Sigmoid colon (tissue), 7 donors: ENCODE results near the gene EVL. TPM values are rescaled to one million over a fixed set of nuclear protein-coding genes. Genes with fewer than 3 reads are reported as not detected.

Experiments used
- DNase-seq: peaks from one replicate; pipeline ENCODE4 v3.0.0-alpha.2; 2019
- H3K27ac ChIP-seq, 4 donors: fragments of 200-600 bp; sonication (generic); one replicate each; pipeline ENCODE4 v1.5.1; 2016 to 2019; ENCODE audit warnings: mild to moderate bottlenecking in 1 of 4
- H3K27me3 ChIP-seq, 3 donors: fragments of 200-600 bp; sonication (generic); one replicate each; pipeline ENCODE4 v1.5.1; 2019; ENCODE audit warnings: mild to moderate bottlenecking in 1 of 3
- H3K36me3 ChIP-seq, 4 donors: fragments of 200-600 bp; sonication (generic); one replicate each; pipeline ENCODE4 v1.5.1; 2016 to 2019
- H3K4me1 ChIP-seq, 4 donors: fragments of 200-600 bp; sonication (generic); one replicate each; pipeline ENCODE4 v1.5.1; 2017 to 2019
- H3K4me3 ChIP-seq, 4 donors: fragments of 200-600 bp; sonication (generic); one replicate each; pipeline ENCODE4 v1.5.1; 2017 to 2019; ENCODE audit warnings: mild to moderate bottlenecking in 2 of 4, moderate library complexity in 1 of 4
- H3K9me3 ChIP-seq, 4 donors: fragments of 200-600 bp in 3 of 4; sonication (generic) in 3 of 4; one replicate each; pipeline versions ENCODE4 v1.5.1 to v1.6.1; 2013 to 2019
- EP300 ChIP-seq, 4 donors: sonication (generic); formaldehyde crosslinking; IDR thresholded peaks; one replicate each; pipeline ENCODE4 v1.6.1; 2017; ENCODE audit warnings: antibody characterized with exemption in 4 of 4
- POLR2A ChIP-seq, 2 donors: fragments of 450-650 bp; IDR thresholded peaks; one replicate each; pipeline ENCODE4 v1.6.1; 2016; ENCODE audit warnings: antibody characterized with exemption in 2 of 2, mild to moderate bottlenecking in 2 of 2, moderate library complexity in 2 of 2
- POLR2AphosphoS5 ChIP-seq, 4 donors: sonication (generic); formaldehyde crosslinking; IDR thresholded peaks; one replicate each; pipeline ENCODE4 v1.6.1; 2017; ENCODE audit warnings: antibody characterized with exemption in 4 of 4
- WGBS, 2 donors: extraction: QIAGEN DNeasy Blood & Tissue Kit; methylation state at CpG; one replicate each; pipeline ENCODE4 v1.1.7; 2013; 5-methylcytosine and 5-hydroxymethylcytosine counted together
- intact Hi-C: fragments of 100-400 bp; cut with DNase I; formaldehyde crosslinking; loops from one replicate; pipeline ENCODE4 v1.15.1; 2023
- polyA plus RNA-seq, 3 donors: library from polyadenylated mRNA; stranded (reverse); fragments of 200-250 nt; gene quantifications; one replicate each; pipeline ENCODE4 v1.2.3, GENCODE V29; 2013
- total RNA-seq, 4 donors: library from RNA; depleted of rRNA; stranded (reverse); fragments of >200 nt; gene quantifications; one replicate each; pipeline ENCODE4 v1.1.0, GENCODE V29; 2016
- TF ChIP-seq, protein P1 (sequence below), 4 experiments: fragments of 450-650 bp in 3 of 4; fragments of 200-600 bp in 1 of 4; IDR thresholded peaks; one replicate each; pipeline ENCODE4 v1.5.1; 2016 to 2019; ENCODE audit warnings: antibody characterized with exemption in 4 of 4, mild to moderate bottlenecking in 3 of 4, moderate library complexity in 2 of 4
- donor health status: healthy with polysubstance abuse.
- donor health status: Bipolar disorder and iron deficiency.
- donor health status: healthy.

Gene EVL
- total and polyA plus RNA-seq, 7 donors, result 6.5 to 100 (median 27.5) TPM

DNA sequence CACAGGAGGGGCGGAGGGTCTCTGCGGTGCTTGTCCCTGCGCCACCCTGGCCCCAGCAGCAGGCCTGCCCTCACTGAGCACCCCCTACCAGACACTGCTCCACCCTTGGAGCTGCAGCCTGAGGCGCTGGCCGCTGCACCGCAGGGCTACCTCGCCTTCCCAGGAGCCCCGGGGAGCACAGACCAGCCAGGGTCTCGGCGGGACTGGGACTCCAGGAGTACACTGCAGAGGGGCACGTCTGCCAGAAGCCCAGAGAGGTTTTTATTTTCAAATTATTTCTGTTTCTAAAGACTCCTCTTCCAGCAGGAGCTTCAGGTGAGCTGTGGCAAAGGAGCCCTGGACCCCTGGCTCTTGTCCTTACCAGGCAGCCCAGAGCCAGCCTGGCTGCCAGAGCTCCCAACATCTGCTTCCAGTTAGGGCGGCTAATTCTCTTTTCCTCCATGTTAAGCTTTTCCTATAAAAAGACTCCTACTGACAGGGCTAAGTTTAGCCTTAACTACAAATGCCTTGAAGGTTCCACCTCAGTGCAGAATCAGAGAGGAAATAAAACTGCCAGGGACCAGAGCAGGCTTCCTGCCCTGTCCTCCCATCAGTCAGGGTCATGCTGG, 67.8 kb downstream of the EVL start:
- Histone ChIP-seq H3K4me1 (peaks cover 0 to 7% (median 0%) of the 10 kb centered on the region in 4 donors), H3K9me3 (no peaks in the 10 kb centered on the region), H3K36me3 (peaks cover 4 to 40% (median 11%) of the 10 kb centered on the region in 4 donors), H3K27ac (no peak overlapping the region), H3K27me3 (no peaks in the 10 kb centered on the region), H3K4me3 (no peak overlapping the region)
- WGBS, 2 donors, result 93 to 97% methylated on average over 12 of the region's 12 CpGs
- no peak for DNase-seq
- TF ChIP-seq POLR2AphosphoS5 (IDR thresholded peaks at IDR 0.05), result no peak
- no peak for TF ChIP-seq EP300 (IDR thresholded peaks at IDR 0.05)
- TF ChIP-seq POLR2A (IDR thresholded peaks at IDR 0.05), result no peak
- TF ChIP-seq, protein P1, sequence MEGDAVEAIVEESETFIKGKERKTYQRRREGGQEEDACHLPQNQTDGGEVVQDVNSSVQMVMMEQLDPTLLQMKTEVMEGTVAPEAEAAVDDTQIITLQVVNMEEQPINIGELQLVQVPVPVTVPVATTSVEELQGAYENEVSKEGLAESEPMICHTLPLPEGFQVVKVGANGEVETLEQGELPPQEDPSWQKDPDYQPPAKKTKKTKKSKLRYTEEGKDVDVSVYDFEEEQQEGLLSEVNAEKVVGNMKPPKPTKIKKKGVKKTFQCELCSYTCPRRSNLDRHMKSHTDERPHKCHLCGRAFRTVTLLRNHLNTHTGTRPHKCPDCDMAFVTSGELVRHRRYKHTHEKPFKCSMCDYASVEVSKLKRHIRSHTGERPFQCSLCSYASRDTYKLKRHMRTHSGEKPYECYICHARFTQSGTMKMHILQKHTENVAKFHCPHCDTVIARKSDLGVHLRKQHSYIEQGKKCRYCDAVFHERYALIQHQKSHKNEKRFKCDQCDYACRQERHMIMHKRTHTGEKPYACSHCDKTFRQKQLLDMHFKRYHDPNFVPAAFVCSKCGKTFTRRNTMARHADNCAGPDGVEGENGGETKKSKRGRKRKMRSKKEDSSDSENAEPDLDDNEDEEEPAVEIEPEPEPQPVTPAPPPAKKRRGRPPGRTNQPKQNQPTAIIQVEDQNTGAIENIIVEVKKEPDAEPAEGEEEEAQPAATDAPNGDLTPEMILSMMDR (IDR thresholded peaks at IDR 0.05), result no peak
- intact Hi-C loops, result no loop called here

DNA sequence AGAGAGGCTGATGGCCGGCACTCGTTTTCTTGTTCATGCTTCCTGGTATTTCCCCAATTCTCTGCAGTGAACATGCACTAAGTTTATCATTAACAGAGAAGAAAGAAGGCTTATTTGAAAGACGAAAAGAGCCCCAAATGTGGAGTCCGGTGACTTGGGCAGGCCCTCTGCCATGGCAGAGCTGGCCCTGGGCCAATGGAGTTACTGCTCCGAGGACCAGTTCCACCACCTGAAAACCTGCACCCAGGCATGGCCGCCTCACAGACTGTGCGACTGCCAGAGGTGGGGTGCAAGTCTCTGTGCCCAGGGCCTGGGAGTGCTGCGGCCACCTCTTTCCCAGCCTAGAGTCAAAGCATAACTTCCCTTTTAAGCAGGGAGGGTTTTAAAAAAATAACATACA, 69.4 kb downstream of the EVL start:
- whole genome bisulfite sequencing, 2 donors, result 27 to 73% methylated on average over 8 of the region's 8 CpGs
- H3K27ac ChIP-seq, result no peak overlapping the region
- intact Hi-C loops, result no loop called here

DNA sequence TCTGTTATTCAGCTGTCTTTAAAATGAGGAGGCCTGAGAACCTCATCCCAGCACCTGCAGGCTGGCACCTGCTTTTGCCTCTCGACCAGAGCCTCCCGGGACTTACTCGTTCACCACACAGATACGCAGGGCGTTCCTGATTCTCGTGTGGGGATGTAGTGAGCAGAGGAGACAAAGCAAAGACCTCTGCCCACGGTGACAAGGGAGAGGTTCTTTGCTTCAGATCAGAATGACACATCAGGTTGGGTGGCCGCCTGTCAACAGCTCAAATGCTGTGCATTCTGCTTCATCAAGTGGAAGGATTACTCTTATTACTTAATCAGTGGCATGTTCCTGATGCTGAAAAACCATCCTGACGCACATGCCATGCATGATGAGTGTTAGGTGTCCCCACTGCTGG, 69.9 kb downstream of the EVL start:
- WGBS, 2 donors, result 82 to 85% methylated on average over 9 of the region's 9 CpGs
- no peak for DNase-seq
- intact Hi-C loops, result no loop called here
- H3K4me3 ChIP-seq, result no peak overlapping the region
- H3K4me1 ChIP-seq, result no peaks in the 10 kb centered on the region
- no peak overlapping the region for H3K27ac ChIP-seq
- TF ChIP-seq EP300 (IDR thresholded peaks at IDR 0.05) (no peak), POLR2A (IDR thresholded peaks at IDR 0.05) (no peak), POLR2AphosphoS5 (IDR thresholded peaks at IDR 0.05) (no peak)
- TF ChIP-seq, protein P1 (IDR thresholded peaks at IDR 0.05), result no peak
- peaks cover 4 to 40% (median 10%) of the 10 kb centered on the region in 4 donors for H3K36me3 ChIP-seq
- no peaks in the 10 kb centered on the region for H3K9me3 ChIP-seq
- no peaks in the 10 kb centered on the region for H3K27me3 ChIP-seq

More for the DNA sequence above, 69.4 kb downstream of the EVL start:
- Histone ChIP-seq H3K9me3 (no peaks in the 10 kb centered on the region), H3K4me3 (no peak overlapping the region), H3K27me3 (no peaks in the 10 kb centered on the region), H3K36me3 (peaks cover 4 to 40% (median 11%) of the 10 kb centered on the region in 4 donors), H3K4me1 (no peaks in the 10 kb centered on the region)
- no peak for DNase-seq
- no peak for TF ChIP-seq POLR2A (IDR thresholded peaks at IDR 0.05)
- TF ChIP-seq EP300 (IDR thresholded peaks at IDR 0.05), result no peak
- TF ChIP-seq POLR2AphosphoS5 (IDR thresholded peaks at IDR 0.05), result no peak
- TF ChIP-seq, protein P1 (IDR thresholded peaks at IDR 0.05), result no peak

DNA sequence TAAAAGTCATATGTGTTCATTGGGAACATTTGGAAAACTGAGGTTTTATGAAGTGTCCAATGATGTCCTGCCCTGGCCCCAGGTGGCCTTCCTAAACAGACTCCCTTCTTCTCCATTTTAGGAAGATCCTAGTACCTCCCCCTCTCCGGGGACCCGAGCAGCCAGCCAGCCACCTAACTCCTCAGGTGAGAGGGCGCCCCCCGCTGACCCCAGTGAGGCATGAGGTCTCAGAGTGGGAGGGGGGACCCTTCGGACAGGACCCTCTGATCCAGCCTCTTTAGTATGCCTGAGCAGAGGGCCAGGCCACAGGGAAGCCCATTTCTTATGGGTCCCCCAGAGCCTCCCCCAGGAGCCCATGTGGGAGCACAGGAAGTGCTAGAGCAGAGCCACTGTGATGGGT, 70.6 kb downstream of the EVL start:
- H3K36me3 ChIP-seq, result peaks cover 4 to 44% (median 9%) of the 10 kb centered on the region in 4 donors
- no peak overlapping the region for H3K4me3 ChIP-seq
- WGBS, 2 donors, result 85 to 92% methylated on average over 5 of the region's 5 CpGs
- DNase-seq, result no peak
- H3K9me3 ChIP-seq, result no peaks in the 10 kb centered on the region
- no peaks in the 10 kb centered on the region for H3K4me1 ChIP-seq
- no peak for TF ChIP-seq POLR2A (IDR thresholded peaks at IDR 0.05)
- no peak for TF ChIP-seq EP300 (IDR thresholded peaks at IDR 0.05)
- TF ChIP-seq, protein P1 (IDR thresholded peaks at IDR 0.05), result no peak
- TF ChIP-seq POLR2AphosphoS5 (IDR thresholded peaks at IDR 0.05), result no peak
- intact Hi-C loops, result no loop called here
- no peak overlapping the region for H3K27ac ChIP-seq
- no peaks in the 10 kb centered on the region for H3K27me3 ChIP-seq

DNA sequence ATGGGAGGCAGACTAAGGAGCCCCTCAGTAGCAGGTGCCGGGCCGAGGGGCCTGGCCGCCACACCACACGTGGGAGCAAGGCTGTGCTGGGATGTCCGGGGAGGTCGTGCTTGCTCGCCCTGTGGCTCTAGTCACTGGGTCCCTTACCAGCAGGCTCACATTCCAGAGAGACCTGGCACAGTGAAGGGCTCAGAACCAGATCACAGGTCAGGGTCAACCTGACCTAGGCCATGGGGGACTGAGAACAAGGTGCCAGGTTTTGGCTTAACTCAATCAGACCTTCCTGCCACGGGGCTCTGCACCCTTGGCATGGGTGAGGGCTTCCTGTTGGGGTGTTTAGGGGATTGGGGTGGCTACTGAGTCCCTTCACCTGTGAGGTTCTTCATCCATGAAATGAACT, 72.0 kb downstream of the EVL start:
- H3K9me3 ChIP-seq, result no peaks in the 10 kb centered on the region
- 86 to 93% methylated on average over 8 of the region's 8 CpGs for WGBS, 2 donors
- no peak for DNase-seq
- no peak overlapping the region for H3K4me3 ChIP-seq
- no peak for TF ChIP-seq EP300 (IDR thresholded peaks at IDR 0.05)
- H3K27me3 ChIP-seq, result no peaks in the 10 kb centered on the region
- H3K36me3 ChIP-seq, result peaks cover 4 to 41% (median 8%) of the 10 kb centered on the region in 4 donors
- intact Hi-C loops, result no loop called here
- no peaks in the 10 kb centered on the region for H3K4me1 ChIP-seq
- H3K27ac ChIP-seq, result no peak overlapping the region
